WTC11 (cell line): ENCODE results near the gene NALCN.

Source experiments
- ATF2 ChIP-seq: sonication (generic); formaldehyde crosslinking; IDR thresholded peaks from 2 replicates; pipeline ENCODE4 v1.8.1; 2022; ENCODE audit warnings: low read depth, missing genetic modification reagents, borderline replicate concordance
- CTCF ChIP-seq: fragments of 200-600 bp; IDR thresholded peaks from 2 replicates; pipeline ENCODE4 v1.8.0; 2022; ENCODE audit warnings: antibody characterized with exemption
- GABPB1 ChIP-seq: sonication (generic); formaldehyde crosslinking; IDR thresholded peaks from 2 replicates; pipeline ENCODE4 v1.8.1; 2023; ENCODE audit warnings: mild to moderate bottlenecking, missing genetic modification reagents

GRCh38 chr13:101231751-101232428 is 184.4 kb downstream of the NALCN start:
- TF ChIP-seq GABPB1 (CRISPR knock-in tag) (no peak), ATF2 (CRISPR knock-in tag) (no peak), CTCF (no peak)
